Stimulated activated CD8-positive, alpha-beta memory T cell treated with anti-CD3 and anti-CD28 coated beads, Interleukin-4, amount 100 ng/mL, for 4 hours (primary cell): ENCODE measurements around the gene ZNF597.

Source experiments
- DNase-seq, 2 donors: peaks; one replicate each; pipeline ENCODE4 v3.0.0-alpha.2; 2020; ENCODE audit warnings: low read depth in 2 of 2, low spot score in 1 of 2

ZNF597 gene, protein sequence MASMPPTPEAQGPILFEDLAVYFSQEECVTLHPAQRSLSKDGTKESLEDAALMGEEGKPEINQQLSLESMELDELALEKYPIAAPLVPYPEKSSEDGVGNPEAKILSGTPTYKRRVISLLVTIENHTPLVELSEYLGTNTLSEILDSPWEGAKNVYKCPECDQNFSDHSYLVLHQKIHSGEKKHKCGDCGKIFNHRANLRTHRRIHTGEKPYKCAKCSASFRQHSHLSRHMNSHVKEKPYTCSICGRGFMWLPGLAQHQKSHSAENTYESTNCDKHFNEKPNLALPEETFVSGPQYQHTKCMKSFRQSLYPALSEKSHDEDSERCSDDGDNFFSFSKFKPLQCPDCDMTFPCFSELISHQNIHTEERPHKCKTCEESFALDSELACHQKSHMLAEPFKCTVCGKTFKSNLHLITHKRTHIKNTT

GRCh38 chr16:3443108-3444031 lies at the start of gene ZNF597, which contains the start of gene NAA60:
Gene ZNF597, minus strand, starts transcription at chr16:3443504. Its CDS starts 351 bp downstream, at chr16:3443153.
Gene NAA60, plus strand, starts transcription at chr16:3443680. Its CDS starts 32,548 bp downstream, at chr16:3476228.
- DNase-seq: peak; percentile 46 to 64

DNA sequence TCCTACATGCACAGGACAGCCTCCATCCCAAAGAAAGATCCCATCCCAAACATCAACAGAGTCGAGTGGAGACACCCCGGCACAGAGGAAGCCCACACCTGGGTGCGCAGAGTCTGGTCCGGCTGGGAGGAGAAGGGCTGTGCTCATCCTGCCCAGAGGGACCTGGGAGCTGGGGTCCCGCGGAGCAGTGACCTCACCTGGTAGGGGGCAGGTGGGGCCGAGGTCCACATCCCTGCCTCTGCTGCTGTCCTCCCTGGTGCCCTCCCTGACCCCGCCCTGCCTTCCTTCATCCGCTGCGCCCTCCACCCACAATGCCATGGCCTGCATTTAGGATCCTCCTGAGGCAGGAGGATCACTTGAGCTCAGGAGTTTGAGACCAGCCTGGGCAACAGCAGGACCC lies 49.1 kb upstream of the ZNF597 start:
- no peak for DNase-seq

GRCh38 chr16:3490911-3491629 lies 47.8 kb upstream of the ZNF597 start:
- DNase-seq: no peak

DNA sequence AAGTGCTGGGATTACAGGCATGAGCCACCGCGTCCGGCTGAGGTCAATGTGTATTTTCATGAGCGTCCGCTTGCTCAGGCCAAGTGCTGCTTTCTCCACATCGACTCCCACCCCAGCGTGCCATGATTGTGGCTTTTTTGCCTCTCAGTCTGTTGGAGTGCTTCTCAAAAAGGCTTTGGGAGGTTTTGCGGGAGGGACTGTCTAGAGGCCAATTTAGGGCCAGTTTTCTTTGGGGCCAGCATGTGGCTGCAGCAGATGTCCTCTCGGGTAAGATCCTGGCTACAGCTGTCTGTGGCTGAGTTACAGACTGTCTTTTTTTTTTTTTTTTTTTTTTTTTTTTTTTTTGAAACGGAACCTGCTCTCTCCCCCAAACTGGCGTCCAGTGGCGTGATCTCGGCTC lies 45.5 kb upstream of the ZNF597 start:
- DNase-seq: no peak

- no peak for DNase-seq
Measured at GRCh38 chr16:3487521-3488410, 44.5 kb upstream of the ZNF597 start.

DNA sequence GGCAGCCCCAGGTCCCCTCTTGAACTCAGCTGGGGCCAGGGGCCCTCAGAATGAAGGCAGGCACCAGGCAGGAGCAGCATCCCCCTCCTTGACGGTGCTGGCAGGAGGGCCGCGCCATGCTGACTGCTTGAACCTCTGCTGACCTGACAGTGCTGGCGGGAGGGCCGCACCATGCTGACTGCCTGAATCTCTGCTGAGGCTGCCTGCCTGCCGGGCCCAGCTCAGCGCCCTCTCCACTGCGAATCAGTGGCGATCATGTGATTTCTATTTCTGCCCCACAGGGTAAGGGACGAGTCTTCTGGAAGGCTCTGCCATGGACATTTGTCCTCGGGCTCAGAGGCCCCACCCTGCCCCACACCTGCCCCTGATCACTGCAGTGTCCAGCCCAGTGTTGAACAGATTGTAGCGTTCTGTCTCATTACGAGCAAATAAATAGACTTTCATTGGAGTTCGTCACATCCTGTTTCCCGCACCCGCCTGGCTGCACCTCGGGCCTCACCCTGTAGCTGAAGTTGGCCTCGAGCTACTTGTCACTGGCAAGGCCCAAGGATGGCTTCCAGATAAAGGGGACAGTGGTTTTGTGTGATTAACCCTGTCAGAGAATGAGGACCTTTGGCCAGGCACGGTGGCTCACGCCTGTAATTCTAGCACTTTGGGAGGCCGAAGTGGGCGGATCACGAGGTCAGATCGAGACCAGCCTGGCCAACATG lies 43.4 kb upstream of the ZNF597 start:
- DNase-seq: no peak

- no peak for DNase-seq
Measured at GRCh38 chr16:3485821-3486505, 42.7 kb upstream of the ZNF597 start.

GRCh38 chr16:3485097-3485745 lies 41.9 kb upstream of the ZNF597 start:
- no peak for DNase-seq

GRCh38 chr16:3484318-3485096 lies 41.2 kb upstream of the ZNF597 start:
- DNase-seq: no peak

DNA sequence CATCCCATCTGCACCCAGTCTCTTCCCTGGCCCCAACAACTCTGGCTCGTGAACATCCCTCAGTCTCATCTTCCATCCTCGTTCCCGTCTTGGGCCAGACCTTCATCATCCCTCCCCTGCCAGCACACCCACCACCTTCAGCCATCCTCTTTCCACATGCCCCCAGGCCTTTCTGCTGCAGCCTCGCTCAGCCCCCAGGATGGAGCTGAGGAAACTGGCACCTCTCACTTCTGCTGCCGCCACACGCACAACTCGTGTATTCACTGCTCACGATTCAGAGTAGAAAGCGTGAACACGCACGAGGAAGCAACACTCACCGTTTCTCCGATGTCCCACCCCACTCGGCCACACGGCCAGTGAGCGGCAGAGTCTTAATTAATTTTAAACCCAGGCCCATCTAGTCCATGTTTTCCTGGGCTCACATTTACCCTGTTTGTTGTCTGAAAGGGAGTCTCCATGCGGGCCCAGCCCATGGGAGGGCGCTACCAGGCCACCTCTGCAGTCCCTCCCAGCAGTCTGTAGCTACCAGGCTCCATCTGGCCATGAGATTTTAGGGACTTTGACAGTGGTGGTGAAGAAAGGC lies 39.4 kb upstream of the ZNF597 start:
- DNase-seq: no peak

DNA sequence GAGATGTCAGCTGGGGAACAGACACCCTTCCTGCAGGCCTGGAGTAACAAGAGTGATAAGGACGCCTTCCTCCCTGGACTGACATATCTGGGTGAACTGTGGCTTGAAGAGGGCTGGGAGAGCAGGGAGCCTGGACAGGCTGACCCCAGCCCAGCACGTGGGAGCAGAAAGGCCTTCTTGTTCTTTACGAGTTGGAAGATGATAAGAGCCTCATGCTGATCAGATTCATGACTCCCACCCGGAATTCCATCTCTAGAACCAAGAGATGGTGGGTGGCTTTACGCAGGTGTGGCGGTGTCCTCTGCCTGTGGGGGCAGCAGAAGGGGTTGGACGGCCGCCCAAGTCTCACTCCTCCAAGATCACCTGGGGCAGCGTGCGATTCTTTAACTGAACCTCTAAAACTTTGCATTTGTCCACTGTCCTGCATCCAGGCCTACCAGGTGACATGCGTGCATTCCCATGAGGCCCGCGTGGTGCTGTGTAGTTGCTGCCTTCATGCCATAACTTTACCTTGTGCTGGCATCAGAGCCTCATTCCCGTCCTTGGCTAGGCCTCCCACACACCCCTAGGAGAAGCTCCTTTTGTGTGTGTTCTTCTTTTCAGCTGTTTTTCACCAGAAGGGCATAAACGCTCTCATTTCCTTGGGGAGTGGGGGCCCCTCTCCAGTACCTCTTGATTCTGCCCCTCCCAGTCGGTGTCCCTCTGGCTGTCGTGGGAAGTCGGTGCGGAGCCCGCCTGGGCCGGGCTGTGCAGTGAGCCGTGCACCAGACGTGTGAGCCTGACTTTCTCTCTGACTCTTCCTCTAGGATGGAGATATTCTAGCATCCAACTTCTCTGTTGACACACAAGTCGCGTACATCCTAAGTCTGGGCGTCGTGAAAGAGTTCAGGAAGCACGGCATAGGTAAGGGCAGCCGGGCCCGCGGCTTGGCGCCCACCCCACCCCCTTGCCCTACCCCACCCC lies 38.7 kb upstream of the ZNF597 start:
- no peak for DNase-seq

DNA sequence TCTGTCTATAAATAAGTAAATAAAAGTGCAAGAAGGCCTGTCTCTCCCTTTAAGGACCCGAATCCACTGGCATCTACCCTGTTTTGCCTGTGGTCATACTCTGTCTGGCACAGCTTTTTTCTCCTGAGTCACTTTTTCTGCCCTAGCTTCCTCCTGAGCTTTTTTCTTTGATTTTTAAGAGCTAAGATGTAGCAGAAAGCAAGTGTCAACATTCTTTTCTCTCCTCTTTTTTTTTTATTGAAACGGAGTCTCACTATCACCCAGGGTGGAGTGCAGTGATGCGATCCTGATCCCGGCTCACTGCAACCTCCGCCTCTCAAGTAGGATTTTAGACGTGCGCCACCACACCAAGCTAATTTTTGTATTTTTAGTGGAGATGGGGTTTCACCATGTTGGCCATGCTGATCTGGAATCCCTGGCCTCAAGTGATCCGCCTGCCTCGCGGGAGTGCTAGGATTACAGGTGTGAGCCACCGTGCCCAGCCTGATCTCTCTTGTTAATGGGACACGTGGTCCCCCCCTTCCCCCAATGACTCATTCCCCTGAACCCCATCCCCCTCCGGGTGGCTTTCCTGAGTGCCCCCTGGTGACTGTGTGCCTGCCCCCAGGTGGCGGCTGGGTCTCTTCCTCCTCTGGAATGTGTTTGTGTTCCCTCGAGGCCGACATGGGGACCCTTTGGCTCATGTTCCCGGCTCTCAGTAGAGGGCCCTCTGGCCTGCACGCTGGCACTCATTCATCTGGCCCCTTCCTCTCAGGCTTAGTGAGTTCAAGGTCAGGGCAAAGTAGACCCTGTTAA lies 37.8 kb upstream of the ZNF597 start:
- DNase-seq: no peak

- no peak for DNase-seq
Measured at GRCh38 chr16:3479654-3480216, 36.4 kb upstream of the ZNF597 start.

GRCh38 chr16:3478242-3478925 lies 35.1 kb upstream of the ZNF597 start:
- DNase-seq: no peak

DNA sequence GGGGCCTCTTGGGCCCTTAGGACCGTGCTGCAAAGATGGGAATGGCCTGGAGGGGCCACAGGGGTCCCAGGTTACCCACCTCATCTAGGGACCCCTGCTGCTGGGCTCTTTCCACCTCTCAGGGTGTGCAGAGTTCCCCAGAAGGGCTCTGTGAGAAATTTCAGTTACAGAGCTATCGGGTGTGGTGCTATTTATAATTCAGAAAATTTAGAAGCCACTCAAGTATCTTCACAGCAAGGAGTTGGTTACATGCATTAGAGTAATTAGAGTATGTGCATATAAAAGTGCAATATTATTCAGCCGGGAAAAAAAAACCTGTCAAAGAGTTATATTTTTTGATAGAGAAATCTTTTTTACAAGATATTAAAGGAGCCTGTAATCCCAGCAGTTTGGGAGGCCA lies 33.1 kb upstream of the ZNF597 start:
- no peak for DNase-seq
